SHP77 treated with DMSO at 0.1 percent for 48 hours (cell line): ENCODE data around the gene DCTN4.

Experiments used
- DNase-seq: peaks from one replicate; lab custom pipeline; 2025; lab: John Stamatoyannopoulos, UW

DCTN4 gene

GRCh38 chr5:150670948-150671310, 87.9 kb downstream of the DCTN4 start:
- DNase-seq = no peak

- DNase-seq = no peak
Observed at GRCh38 chr5:150670275-150670947, 88.4 kb downstream of the DCTN4 start.

- no peak for DNase-seq
Observed at GRCh38 chr5:150665044-150665443, 93.8 kb downstream of the DCTN4 start.

DNA sequence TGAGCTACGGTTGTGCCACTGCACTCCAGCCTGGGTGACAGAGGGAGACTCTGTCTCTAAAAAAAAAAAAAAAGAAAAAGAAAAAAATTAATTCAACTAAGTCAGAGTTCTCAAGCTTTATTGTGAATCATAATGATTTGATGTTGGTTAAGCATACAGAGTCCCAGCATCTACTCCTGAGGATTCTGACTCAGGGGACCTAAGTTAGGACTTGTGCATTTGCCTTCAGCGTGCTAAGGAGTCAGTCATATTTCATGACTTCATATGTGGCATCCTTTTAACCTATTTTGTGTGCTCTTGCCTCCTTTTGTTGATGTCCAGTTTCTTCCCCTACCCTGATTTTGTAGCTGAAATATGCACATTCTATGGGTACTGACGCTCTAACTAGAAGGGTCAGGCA, 94.9 kb downstream of the DCTN4 start:
- DNase-seq = no peak

DNA sequence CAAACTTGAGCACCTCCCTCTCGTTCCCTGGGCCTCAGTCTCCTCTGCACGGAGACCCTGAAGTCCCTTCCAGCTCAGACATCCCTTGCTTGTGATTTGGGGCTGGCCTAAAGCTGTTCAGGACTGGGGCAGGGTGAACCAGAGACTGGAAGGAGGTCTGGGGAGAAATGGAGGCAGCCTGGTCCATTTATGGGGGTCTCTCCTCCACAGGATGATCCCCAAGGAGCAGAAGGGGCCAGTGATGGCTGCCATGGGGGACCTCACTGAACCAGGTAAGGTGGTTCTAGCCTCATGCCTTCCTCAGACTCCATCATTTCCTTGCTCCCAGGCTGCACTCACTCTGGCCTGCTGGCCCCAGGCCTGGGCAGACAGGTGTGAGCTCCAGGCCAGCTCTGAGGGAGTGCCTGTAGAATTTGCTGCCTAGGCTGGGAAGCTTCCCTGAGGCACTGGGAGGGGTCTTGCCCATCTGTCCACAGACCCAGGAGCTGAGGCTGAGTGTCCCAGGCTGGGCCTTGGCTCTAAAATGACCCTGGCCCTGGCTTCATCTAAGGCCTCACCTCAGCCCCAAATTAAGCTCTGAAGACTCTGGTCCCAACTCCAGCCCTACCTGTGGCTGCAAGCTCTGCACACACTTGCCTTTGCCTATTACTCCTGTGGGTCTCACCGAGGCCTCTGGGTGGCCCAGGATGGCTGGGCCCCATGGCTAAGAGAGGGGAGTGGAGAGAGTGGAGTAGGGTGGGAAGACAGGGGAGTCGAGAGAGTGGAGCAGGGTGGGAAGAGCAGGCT, 95.9 kb downstream of the DCTN4 start:
- DNase-seq = no peak

DNA sequence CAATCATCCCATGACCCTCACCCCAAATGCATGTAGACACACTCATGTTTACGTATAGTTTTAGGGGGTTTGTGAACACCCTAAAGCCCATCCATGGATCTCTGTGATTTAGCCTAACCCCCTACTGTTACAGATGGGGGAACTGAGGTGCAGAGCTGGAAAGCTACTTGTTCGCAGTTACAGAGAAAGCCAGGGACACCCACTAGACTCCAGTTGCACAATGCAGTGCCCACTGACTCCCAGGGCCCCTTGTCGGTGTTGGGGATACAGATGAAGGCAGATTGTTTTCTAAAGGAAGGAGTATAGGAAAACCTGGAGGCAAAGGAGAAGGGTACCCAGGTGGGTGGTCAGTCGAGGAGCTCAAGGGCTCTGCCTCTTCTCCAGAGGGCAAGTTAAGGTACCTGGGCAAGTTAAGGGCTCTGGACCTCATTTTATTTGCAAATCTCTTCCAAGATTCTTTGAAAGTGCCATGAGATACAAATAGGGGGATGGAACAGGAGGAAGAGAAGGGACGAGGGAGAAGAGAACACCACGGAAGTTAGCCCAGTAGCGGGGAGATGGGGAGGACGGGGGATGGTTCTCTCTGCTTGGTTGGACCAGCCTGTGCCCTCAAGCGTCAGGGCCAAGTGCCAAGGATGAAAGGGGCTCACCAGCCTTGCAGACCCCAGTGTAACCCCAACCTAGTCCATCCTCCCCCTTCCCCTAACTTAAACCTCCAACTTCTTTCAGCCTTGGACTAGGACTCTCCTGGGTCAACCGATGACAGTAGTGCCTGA, 96.8 kb downstream of the DCTN4 start:
- no peak for DNase-seq

DNA sequence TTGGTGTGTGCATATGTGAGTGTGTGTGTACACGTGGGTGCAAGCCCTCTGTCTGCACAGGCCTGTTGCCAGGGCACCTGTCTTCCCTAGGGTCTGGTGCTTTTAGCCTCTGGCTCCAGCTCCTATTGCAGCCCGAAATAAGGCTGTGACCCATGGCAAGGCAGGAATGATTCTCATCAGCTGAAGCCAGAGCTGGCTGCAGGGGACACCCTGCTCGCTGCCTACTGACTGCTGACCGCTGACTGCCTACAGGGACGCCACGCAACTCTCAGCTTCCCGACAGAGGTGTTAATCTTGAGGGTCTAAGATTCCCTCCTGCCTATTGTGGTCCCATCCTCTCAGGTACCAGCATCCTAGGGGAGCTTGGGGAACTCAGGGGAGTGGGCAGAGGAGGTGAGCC, 97.7 kb downstream of the DCTN4 start, which contains the start of gene MYOZ3:
MYOZ3 (plus strand) TSS at position 166 of the 400 bp plus-strand sequence. CDS start 1,691 bp downstream, outside the sequence.
- DNase-seq = no peak

GRCh38 chr5:150660108-150660831, 98.5 kb downstream of the DCTN4 start:
- no peak for DNase-seq

DNA sequence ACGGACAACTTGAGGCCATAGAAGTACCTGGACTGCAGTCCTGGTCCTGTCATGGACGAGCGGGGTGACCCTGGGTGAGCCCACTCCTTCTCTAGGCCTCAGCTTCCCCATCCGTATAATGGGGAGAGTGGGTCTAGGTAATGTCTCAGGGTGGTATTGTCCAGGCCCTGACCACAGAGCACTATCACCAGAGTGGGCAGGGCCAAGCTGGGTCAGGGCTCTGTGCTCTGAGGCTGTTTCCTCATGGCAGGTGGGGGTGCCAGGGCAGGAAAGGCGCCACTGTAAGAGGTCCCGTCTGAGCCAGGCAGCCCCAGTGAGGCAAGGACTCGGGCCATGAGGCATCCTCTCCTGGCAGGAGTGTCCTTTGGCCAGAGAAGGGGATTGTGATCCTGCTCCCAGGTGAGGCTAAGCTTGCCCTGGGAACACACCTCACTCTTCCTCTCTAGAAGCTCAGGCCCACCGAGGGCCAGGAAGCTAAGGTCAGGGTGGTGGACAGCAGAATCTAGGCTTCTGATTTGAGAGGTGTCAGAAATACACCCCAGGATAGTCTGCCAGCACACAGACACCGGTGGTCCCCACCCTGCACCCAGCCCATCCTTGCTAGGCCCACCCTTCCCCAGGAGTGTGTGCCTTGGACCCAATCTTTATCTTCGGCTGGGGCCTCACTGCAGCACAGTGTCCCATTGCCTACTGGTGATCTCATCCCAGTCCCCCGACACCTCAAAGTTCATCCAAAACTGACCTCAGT, 99.3 kb downstream of the DCTN4 start:
- no peak for DNase-seq

DNA sequence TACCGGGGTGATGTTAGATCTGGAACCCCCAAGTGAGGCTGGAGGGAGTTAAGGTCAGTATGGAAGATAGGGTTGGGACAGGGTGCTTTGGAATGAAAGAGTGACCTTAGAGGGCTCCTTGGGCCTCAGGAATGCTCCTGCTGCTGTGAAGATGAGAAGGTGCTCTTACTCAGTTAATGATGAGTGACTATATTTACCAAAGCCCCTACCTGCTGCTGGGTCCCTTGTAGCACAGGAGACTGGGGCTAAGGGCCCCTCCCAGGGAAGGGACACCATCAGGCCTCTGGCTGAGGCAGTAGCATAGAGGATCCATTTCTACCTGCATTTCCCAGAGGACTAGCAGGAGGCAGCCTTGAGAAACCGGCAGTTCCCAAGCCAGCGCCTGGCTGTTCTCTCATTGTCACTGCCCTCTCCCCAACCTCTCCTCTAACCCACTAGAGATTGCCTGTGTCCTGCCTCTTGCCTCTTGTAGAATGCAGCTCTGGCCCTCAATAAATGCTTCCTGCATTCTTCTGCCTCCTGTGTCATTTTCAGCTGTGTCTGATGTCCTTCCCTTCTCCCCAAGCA, 100.0 kb downstream of the DCTN4 start:
- DNase-seq = no peak
